ENCODE results near the gene CHTF18. TPM values are rescaled to one million over a fixed set of nuclear protein-coding genes. Genes with fewer than 3 reads are reported as not detected.

CHTF18 gene
- total and polyA plus RNA-seq, 8 donors, result 18.8 to 35.5 (median 24.4) TPM

DNA sequence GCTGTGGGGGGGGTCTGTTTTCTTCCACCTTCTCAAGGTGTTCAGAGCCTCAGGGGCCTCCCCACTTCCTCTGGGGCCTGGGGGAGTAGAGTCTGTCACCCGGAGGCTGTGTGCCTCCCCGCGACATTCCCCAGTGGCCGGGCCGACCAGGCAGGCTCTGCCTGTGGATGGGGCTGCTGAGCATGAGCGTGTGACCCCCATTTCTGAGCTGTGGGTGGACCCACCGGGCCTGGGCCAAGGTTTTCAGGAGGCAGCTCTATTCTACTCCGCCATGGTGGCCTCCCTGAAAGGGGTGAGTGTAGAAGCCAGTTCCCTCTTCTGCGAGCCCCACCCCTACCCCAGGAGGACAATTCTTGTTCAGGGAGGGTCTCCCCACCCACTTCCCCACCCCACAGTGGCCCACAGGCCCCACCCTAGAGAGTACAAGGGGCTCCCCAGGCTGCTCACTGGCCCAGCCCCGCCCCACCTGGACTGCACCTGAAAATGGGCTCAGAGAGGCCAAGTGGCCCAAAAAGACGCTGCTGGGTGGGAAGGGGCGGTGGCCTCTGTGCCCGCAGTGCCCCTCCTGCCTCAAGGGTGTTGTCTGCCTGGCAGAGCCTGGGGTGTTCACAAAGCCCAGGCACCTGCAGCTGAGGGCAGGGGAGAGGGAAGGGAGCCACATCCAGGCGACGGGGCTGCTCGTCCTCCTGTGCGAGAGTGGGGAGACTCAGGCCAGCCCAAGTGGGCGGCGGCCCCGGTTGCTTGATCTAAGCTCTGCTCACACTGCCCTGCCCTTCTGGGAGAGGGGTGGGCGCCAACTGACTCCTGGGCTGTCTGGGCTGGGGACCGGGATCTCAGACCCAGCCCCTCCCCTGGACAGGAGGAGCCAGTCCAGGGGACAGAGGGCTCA, 26.6 kb upstream of the CHTF18 start:
- peaks cover 0 to 38% of the 10 kb centered on the region in 2 donors for H3K27me3 ChIP-seq
- intact Hi-C loops (cut with DNase I), result no loop called here
- H3K27ac ChIP-seq, result no peak overlapping the region
- H3K36me3 ChIP-seq, result no peaks in the 10 kb centered on the region
- peak in 2 of 4 donors; percentile 32 to 79 for DNase-seq
- no peaks in the 10 kb centered on the region for H3K4me1 ChIP-seq
- TF ChIP-seq, protein P1, sequence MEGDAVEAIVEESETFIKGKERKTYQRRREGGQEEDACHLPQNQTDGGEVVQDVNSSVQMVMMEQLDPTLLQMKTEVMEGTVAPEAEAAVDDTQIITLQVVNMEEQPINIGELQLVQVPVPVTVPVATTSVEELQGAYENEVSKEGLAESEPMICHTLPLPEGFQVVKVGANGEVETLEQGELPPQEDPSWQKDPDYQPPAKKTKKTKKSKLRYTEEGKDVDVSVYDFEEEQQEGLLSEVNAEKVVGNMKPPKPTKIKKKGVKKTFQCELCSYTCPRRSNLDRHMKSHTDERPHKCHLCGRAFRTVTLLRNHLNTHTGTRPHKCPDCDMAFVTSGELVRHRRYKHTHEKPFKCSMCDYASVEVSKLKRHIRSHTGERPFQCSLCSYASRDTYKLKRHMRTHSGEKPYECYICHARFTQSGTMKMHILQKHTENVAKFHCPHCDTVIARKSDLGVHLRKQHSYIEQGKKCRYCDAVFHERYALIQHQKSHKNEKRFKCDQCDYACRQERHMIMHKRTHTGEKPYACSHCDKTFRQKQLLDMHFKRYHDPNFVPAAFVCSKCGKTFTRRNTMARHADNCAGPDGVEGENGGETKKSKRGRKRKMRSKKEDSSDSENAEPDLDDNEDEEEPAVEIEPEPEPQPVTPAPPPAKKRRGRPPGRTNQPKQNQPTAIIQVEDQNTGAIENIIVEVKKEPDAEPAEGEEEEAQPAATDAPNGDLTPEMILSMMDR (IDR thresholded peaks at IDR 0.05), result no peak
- H3K9me3 ChIP-seq, result no peaks in the 10 kb centered on the region
- peak; percentile 27 for ATAC-seq
- peak overlapping the region; percentile 13 to 20 for H3K4me3 ChIP-seq

DNA sequence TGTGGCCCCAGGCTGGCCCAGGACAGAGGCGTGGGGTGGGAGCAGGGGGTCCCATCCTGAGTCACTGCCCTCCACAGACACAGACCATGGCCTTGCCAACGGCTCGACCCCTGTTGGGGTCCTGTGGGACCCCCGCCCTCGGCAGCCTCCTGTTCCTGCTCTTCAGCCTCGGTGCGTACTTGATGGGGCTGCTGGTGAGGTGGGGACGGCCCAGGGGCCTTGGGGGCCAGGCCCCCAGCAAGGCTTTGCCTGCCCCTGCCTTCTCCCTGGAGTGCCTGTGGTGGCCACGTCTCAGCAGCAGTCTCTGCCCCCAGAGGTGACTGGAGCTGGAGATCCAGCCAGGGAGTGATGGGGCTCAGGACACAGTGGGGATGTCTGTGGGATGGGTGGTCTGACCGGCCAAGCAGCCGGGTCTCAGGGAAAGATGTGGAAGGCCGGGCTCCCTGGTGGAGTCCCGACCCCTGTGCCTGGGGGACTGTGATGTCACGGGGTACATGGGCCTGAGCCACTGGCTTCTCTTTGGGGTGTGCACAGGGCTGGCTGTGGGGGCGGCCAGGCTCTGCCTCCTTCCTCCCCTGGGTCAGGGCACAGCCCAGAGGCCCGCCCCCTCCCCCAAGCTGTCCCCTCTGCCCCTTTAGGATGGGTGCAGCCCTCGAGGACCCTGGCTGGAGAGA, 25.7 kb upstream of the CHTF18 start:
- ATAC-seq, result no peak
- no peaks in the 10 kb centered on the region for H3K36me3 ChIP-seq
- no peaks in the 10 kb centered on the region for H3K9me3 ChIP-seq
- TF ChIP-seq, protein P1 (IDR thresholded peaks at IDR 0.05), result no peak
- peaks cover 0 to 38% of the 10 kb centered on the region in 2 donors for H3K27me3 ChIP-seq
- intact Hi-C loops (cut with DNase I), result no loop called here
- H3K4me3 ChIP-seq, result no peak overlapping the region
- no peak for DNase-seq
- no peaks in the 10 kb centered on the region for H3K4me1 ChIP-seq
- H3K27ac ChIP-seq, result no peak overlapping the region

DNA sequence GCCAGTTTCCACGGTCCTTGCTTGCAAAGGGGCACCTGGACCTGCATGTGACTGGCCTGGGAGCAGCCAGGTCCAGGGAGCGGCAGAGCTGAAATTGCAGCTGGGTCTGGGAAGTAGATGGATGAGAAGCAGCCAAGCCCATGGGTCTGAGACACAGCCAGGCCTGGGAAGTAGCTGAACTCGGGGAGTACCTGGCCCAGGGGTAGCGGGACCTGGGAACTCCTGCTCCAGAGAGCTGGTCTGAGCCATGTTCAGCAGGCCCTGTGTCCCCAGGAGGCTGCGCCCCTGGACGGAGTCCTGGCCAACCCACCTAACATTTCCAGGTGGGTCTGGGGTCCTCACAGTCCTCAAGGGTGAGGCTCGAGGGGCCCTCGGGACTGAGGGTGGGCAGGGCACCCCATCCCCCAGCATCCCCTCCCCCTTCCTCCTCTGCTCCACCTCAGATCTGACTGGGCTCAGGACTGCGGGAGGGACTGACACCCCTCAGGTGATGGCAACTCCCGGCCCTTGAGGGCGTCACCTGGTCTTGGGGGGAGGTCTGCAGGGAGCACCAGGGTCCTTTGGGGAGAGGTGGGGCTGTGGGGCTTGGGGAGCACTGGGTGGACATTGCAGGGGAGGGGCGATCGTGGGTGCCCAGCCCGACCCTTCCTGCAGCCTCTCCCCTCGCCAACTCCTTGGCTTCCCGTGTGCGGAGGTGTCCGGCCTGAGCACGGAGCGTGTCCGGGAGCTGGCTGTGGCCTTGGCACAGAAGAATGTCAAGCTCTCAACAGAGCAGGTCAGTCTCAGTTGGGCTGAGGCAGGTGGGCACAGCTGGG, 24.8 kb upstream of the CHTF18 start:
- intact Hi-C loops (cut with DNase I), result no loop called here
- no peaks in the 10 kb centered on the region for H3K9me3 ChIP-seq
- no peak for ATAC-seq
- TF ChIP-seq, protein P1 (IDR thresholded peaks at IDR 0.05), result no peak
- DNase-seq, result no peak
- no peaks in the 10 kb centered on the region for H3K36me3 ChIP-seq
- peaks cover 0 to 38% of the 10 kb centered on the region in 2 donors for H3K27me3 ChIP-seq
- no peaks in the 10 kb centered on the region for H3K4me1 ChIP-seq
- H3K4me3 ChIP-seq, result no peak overlapping the region
- H3K27ac ChIP-seq, result no peak overlapping the region

DNA sequence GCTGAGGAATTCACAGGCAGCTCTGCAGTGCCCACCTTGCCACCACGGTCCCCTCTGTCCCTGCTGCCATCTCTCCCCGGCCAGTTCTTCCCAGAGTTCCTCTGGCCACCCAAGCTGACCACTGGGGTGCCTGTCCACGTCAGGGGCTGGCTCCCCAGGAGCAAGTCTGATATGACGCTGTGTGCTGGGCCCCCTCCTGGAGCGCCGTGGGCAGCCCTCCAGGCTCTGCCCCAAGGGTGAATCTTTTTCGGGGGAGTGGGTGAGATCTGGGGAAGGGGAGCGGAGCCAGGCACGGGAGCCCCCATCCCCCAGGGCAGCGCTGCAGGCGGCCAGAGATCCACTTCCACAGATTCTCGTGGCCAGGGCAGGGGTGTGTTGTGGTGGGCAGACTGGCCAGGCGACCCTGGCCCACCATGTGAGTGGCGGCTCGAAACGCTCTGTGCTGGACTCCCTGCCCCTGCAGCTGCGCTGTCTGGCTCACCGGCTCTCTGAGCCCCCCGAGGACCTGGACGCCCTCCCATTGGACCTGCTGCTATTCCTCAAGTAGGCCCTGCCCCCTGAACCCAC, 24.2 kb upstream of the CHTF18 start:
- Histone ChIP-seq H3K36me3 (no peaks in the 10 kb centered on the region), H3K4me1 (no peaks in the 10 kb centered on the region), H3K9me3 (no peaks in the 10 kb centered on the region), H3K27me3 (peaks cover 0 to 39% of the 10 kb centered on the region in 2 donors), H3K4me3 (no peak overlapping the region), H3K27ac (no peak overlapping the region)
- intact Hi-C loops (cut with DNase I), result no loop called here
- ATAC-seq, result no peak
- TF ChIP-seq, protein P1 (IDR thresholded peaks at IDR 0.05), result no peak
- DNase-seq, result no peak
